ENCODE data around the gene KIF13A.
"Not testable (repeated sequence)": the region's sequence is repeated elsewhere in the genome, so short reads cannot be mapped to it uniquely, and the experiment has no call there.

Gene KIF13A

GRCh38 chr6:17987447-17987696 is at the start of gene KIF13A:
Gene KIF13A, minus strand, starts transcription at chr6:17987635. Its CDS starts 172 bp downstream, at chr6:17987463.
- ATAC-seq (replicated peaks) (peak; percentile 27 to 69), DNase-seq (no peak)
- Mint-ChIP-seq H3K36me3 (peaks cover 0 to 3% of the 10 kb centered on the region in 2 donors), H3K9me3 (no peaks in the 10 kb centered on the region), H3K27ac (peak within 1 kb of the TSS; percentile 14), H3K4me3 (peak within 1 kb of the TSS; percentile 88 to 89), H3K4me1 (peaks cover 18 to 30% of the 10 kb centered on the region in 2 donors), H3K27me3 (peaks cover 10 to 17% of the 10 kb centered on the region in 2 donors)

GRCh38 chr6:18036781-18037180 is 49.3 kb upstream of the KIF13A start:
- H3K4me3 Mint-ChIP-seq: no peak overlapping the region
- DNase-seq: no peak
- H3K27ac Mint-ChIP-seq: no peak overlapping the region
- ATAC-seq (replicated peaks): no peak
- no peaks in the 10 kb centered on the region for H3K4me1 Mint-ChIP-seq
- no peaks in the 10 kb centered on the region for H3K27me3 Mint-ChIP-seq
- no peaks in the 10 kb centered on the region for H3K36me3 Mint-ChIP-seq
- peaks cover 0 to 3% of the 10 kb centered on the region in 2 donors for H3K9me3 Mint-ChIP-seq

DNA sequence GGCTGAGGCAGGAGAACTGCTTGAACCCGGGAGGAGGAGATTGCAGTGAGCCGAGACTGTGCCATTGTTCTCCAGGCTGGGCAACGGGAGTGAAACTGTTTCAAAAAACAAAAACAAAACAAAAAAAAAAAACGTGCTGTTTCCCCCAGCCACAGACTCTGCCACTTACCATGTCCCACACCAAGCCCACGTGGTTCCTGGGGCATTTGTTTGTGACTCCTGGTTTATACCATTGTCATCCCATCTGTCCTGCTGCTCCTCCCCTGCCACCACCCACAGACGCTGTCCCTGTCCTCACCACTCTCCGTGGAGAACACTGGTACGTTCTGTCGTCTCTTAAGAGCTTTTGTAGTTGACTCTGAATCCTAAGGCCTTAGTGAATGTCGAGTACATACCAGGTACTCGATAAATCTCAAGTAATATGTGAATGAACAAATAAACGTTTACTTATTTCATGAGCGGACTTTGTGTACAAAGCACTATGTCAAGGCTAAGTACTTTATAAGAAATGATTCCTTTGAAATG is 48.0 kb upstream of the KIF13A start:
- no peak for ATAC-seq (replicated peaks)
- no peak overlapping the region for H3K27ac Mint-ChIP-seq
- peaks cover 0 to 5% of the 10 kb centered on the region in 2 donors for H3K27me3 Mint-ChIP-seq
- H3K36me3 Mint-ChIP-seq: peaks cover 0 to 3% of the 10 kb centered on the region in 2 donors
- H3K4me3 Mint-ChIP-seq: no peak overlapping the region
- no peak for DNase-seq
- H3K4me1 Mint-ChIP-seq: no peaks in the 10 kb centered on the region
- peaks cover 0 to 3% of the 10 kb centered on the region in 2 donors for H3K9me3 Mint-ChIP-seq

DNA sequence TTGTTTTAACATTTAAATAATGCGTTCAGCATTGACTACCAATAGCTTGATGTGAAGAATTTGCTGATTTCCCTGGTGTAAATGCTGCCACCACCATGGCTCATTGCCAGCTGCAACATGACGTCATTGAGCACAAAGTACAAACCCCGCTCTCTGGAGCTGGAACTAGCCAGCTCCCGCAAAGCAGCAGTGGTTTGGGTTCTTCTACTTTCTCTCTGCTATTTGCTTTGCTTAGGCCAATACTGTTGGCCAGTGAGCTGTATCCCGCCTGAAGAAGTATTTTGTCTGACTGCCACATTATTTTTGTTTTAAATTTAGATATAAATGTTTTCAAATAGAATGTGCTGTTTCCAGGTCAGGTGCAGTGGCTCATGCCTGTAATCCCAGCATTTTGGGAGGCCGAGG is 47.4 kb upstream of the KIF13A start:
- peaks cover 0 to 3% of the 10 kb centered on the region in 2 donors for H3K9me3 Mint-ChIP-seq
- no peaks in the 10 kb centered on the region for H3K4me1 Mint-ChIP-seq
- no peak overlapping the region for H3K27ac Mint-ChIP-seq
- peaks cover 0 to 3% of the 10 kb centered on the region in 2 donors for H3K36me3 Mint-ChIP-seq
- H3K4me3 Mint-ChIP-seq: no peak overlapping the region
- H3K27me3 Mint-ChIP-seq: peaks cover 0 to 5% of the 10 kb centered on the region in 2 donors
- DNase-seq (no peak), ATAC-seq (replicated peaks) (no peak)

DNA sequence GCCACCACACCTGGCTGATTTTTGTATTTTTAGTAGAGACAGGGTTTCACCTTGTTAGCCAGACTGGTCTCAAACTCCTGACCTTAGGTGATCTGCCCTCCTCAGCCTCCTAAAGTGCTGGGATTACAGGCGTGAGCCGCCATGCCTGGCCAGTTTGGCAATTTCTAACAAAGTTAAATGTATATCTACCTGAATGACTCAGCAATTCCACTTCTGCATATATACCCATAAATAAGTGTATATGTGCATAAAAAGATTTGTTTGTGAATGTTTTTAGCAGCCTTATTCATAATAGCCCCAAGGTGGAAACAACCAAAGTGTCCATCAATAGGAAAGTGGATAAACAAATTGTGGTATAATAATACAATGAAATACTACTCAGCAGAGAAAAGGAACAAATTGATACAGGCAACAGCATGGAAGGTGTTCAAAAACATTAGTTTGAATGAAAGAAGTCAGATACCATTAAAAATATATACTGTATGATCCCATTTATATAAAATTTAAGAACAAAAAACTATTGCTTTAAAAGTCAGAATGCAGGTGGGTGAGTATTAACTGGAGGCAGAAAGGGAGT is 44.3 kb upstream of the KIF13A start:
- H3K27me3 Mint-ChIP-seq: peaks cover 0 to 5% of the 10 kb centered on the region in 2 donors
- no peak for DNase-seq
- no peak for ATAC-seq (replicated peaks)
- no peaks in the 10 kb centered on the region for H3K4me1 Mint-ChIP-seq
- H3K36me3 Mint-ChIP-seq: peaks cover 0 to 3% of the 10 kb centered on the region in 2 donors
- no peak overlapping the region for H3K27ac Mint-ChIP-seq
- no peak overlapping the region for H3K4me3 Mint-ChIP-seq
- peaks cover 0 to 3% of the 10 kb centered on the region in 2 donors for H3K9me3 Mint-ChIP-seq

DNA sequence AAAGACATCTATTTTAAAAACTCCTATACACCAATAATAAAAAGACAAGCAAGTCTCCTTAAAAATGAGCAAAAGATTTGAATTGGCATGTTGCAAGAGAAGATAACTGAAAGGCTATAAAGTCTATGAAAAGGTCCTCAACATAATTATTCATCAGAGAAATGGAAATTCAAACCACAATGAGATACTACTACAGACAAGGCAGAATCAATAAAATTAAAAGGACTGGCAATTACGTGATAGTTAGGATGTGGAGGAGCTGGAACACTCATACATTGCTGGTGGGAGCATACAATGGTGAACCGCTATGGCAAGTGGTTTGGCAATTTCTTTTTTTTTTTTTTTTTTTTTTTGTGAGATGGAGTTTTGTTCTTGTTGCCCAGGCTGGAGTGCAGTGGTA is 43.8 kb upstream of the KIF13A start:
- DNase-seq: no peak
- no peaks in the 10 kb centered on the region for H3K4me1 Mint-ChIP-seq
- peaks cover 0 to 2% of the 10 kb centered on the region in 2 donors for H3K9me3 Mint-ChIP-seq
- peaks cover 0 to 3% of the 10 kb centered on the region in 2 donors for H3K36me3 Mint-ChIP-seq
- no peak overlapping the region for H3K4me3 Mint-ChIP-seq
- no peak for ATAC-seq (replicated peaks)
- H3K27ac Mint-ChIP-seq: no peak overlapping the region
- H3K27me3 Mint-ChIP-seq: peaks cover 0 to 5% of the 10 kb centered on the region in 2 donors

- no peak overlapping the region for H3K27ac Mint-ChIP-seq
- ATAC-seq (replicated peaks) (no peak), DNase-seq (no peak)
- peaks cover 0 to 3% of the 10 kb centered on the region in 2 donors for H3K36me3 Mint-ChIP-seq
- H3K9me3 Mint-ChIP-seq: peaks cover 0 to 2% of the 10 kb centered on the region in 2 donors
- H3K27me3 Mint-ChIP-seq: peaks cover 0 to 5% of the 10 kb centered on the region in 2 donors
- H3K4me1 Mint-ChIP-seq: no peaks in the 10 kb centered on the region
- no peak overlapping the region for H3K4me3 Mint-ChIP-seq
Measured at GRCh38 chr6:18028332-18028731, 40.9 kb upstream of the KIF13A start.

- no peak overlapping the region for H3K4me3 Mint-ChIP-seq
- H3K27ac Mint-ChIP-seq: no peak overlapping the region
- H3K36me3 Mint-ChIP-seq: no peaks in the 10 kb centered on the region
- peaks cover 2 to 3% of the 10 kb centered on the region in 2 donors for H3K9me3 Mint-ChIP-seq
- ATAC-seq (replicated peaks) (no peak), DNase-seq (no peak)
- H3K4me1 Mint-ChIP-seq: no peaks in the 10 kb centered on the region
- H3K27me3 Mint-ChIP-seq: no peaks in the 10 kb centered on the region
Measured at GRCh38 chr6:18025596-18025995, 38.2 kb upstream of the KIF13A start.

- Mint-ChIP-seq H3K4me3 (no peak overlapping the region), H3K4me1 (no peaks in the 10 kb centered on the region), H3K27ac (no peak overlapping the region), H3K36me3 (no peaks in the 10 kb centered on the region), H3K9me3 (peaks cover 4 to 5% of the 10 kb centered on the region in 2 donors), H3K27me3 (no peaks in the 10 kb centered on the region)
- ATAC-seq (replicated peaks) (no peak), DNase-seq (no peak)
Measured at GRCh38 chr6:18024876-18025275, 37.4 kb upstream of the KIF13A start.

- H3K36me3 Mint-ChIP-seq: no peaks in the 10 kb centered on the region
- peaks cover 4 to 5% of the 10 kb centered on the region in 2 donors for H3K9me3 Mint-ChIP-seq
- H3K27ac Mint-ChIP-seq: no peak overlapping the region
- DNase-seq: no peak
- H3K4me1 Mint-ChIP-seq: no peaks in the 10 kb centered on the region
- ATAC-seq (replicated peaks): no peak
- H3K4me3 Mint-ChIP-seq: no peak overlapping the region
- no peaks in the 10 kb centered on the region for H3K27me3 Mint-ChIP-seq
Measured at GRCh38 chr6:18023891-18024290, 36.5 kb upstream of the KIF13A start.

- Mint-ChIP-seq H3K9me3 (peaks cover 4 to 5% of the 10 kb centered on the region in 2 donors), H3K27me3 (peaks cover 4 to 5% of the 10 kb centered on the region in 2 donors), H3K4me1 (no peaks in the 10 kb centered on the region), H3K36me3 (no peaks in the 10 kb centered on the region), H3K4me3 (no peak overlapping the region), H3K27ac (no peak overlapping the region)
- DNase-seq: no peak
- no peak for ATAC-seq (replicated peaks)
Measured at GRCh38 chr6:18022398-18023231, 35.2 kb upstream of the KIF13A start.

GRCh38 chr6:18021166-18021850 is 33.9 kb upstream of the KIF13A start:
- no peak overlapping the region for H3K27ac Mint-ChIP-seq
- DNase-seq: no peak
- H3K4me1 Mint-ChIP-seq: no peaks in the 10 kb centered on the region
- peaks cover 4 to 5% of the 10 kb centered on the region in 2 donors for H3K27me3 Mint-ChIP-seq
- H3K4me3 Mint-ChIP-seq: no peak overlapping the region
- ATAC-seq (replicated peaks): no peak
- H3K36me3 Mint-ChIP-seq: no peaks in the 10 kb centered on the region
- peaks cover 4 to 5% of the 10 kb centered on the region in 2 donors for H3K9me3 Mint-ChIP-seq

GRCh38 chr6:18020545-18020944 is 33.1 kb upstream of the KIF13A start:
- H3K4me3 Mint-ChIP-seq; H3K27me3 Mint-ChIP-seq; H3K9me3 Mint-ChIP-seq; ATAC-seq (replicated peaks); H3K36me3 Mint-ChIP-seq; H3K4me1 Mint-ChIP-seq; H3K27ac Mint-ChIP-seq; DNase-seq: not testable (repeated sequence)
